C4-2B (cell line): ENCODE measurements around the gene GRB2.

Experiments
- ZFX ChIP-seq: fragments of 450-650 bp; IDR thresholded peaks from 2 replicates; pipeline ENCODE4 v1.6.1; 2017
- TF ChIP-seq, protein P1 (sequence below): fragments of 450-650 bp; conservative IDR thresholded peaks from 2 replicates; pipeline ENCODE4 v1.5.1; 2017; ENCODE audit warnings: mild to moderate bottlenecking

DNA sequence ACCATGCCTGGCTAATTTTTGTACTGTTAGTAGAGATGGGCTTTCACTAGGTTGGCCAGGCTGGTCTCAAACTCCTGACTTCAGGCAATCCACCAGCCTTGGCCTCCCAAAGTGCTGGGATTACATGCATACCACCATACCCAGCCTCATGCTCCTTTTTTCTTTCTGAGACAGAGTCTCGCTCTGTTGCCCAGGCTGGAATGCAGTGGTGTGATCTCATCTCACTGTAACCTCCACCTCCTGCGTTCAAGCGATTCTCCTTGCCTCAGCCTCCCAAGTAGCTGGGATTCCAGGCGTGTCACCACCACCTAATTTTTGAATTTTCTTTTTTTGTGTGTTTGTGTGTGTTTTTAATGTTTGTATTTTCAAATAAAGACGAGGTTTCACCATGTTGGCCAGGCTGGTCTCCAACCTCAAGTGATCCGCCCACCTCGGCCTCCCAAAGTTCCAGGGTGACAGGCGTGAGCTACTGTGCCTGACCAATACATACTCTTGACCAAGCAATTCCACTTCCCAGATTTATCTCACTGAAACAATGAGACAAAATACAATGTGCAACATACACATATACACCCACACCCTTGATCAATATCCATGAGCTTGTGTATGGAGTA is 5.0 kb downstream of the GRB2 start:
- TF ChIP-seq, protein P1, sequence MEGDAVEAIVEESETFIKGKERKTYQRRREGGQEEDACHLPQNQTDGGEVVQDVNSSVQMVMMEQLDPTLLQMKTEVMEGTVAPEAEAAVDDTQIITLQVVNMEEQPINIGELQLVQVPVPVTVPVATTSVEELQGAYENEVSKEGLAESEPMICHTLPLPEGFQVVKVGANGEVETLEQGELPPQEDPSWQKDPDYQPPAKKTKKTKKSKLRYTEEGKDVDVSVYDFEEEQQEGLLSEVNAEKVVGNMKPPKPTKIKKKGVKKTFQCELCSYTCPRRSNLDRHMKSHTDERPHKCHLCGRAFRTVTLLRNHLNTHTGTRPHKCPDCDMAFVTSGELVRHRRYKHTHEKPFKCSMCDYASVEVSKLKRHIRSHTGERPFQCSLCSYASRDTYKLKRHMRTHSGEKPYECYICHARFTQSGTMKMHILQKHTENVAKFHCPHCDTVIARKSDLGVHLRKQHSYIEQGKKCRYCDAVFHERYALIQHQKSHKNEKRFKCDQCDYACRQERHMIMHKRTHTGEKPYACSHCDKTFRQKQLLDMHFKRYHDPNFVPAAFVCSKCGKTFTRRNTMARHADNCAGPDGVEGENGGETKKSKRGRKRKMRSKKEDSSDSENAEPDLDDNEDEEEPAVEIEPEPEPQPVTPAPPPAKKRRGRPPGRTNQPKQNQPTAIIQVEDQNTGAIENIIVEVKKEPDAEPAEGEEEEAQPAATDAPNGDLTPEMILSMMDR: no peak
- no peak for TF ChIP-seq ZFX
